NCI-H2227 treated with DMSO at 0.1 percent for 48 hours (cell line): ENCODE results near the gene PSENEN.

ENCODE experiments used
- DNase-seq: peaks from one replicate; lab custom pipeline; 2025; lab: John Stamatoyannopoulos, UW

PSENEN gene, protein sequence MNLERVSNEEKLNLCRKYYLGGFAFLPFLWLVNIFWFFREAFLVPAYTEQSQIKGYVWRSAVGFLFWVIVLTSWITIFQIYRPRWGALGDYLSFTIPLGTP

DNA sequence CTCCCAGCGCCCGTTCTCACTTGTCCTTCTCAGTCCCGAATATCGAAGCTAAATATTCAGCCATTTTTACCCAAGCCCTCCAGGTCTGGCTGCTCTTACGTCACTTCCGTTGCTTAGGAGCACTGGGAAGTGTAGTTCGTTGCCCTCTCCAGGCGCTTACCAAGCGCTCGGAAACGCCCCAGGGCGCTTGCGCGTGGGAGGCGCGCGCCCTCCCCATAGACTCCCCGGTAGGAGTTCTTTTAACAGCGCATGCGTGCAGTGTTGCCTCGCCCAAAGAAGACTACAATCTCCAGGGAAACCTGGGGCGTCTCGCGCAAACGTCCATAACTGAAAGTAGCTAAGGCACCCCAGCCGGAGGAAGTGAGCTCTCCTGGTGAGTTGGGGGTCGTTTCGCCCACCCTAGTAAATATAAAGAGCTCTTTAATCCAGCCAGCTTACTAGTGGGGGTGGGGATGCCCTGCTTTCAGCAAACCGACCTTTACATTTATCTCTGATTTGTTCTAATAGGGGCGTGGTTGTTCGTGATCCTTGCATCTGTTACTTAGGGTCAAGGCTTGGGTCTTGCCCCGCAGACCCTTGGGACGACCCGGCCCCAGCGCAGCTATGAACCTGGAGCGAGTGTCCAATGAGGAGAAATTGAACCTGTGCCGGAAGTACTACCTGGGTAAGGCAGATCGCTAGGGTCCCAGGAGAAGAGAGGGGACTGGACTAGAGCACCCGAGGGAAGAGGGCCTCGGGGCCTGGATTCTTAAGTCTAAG, at the start of gene PSENEN, which contains the start of gene U2AF1L4:
TSS of gene PSENEN (plus strand) at position 324 of the 759 bp plus-strand sequence. CDS start at position 604, 280 bp downstream.
TSS of gene U2AF1L4 (minus strand) at position 91 of the 759 bp plus-strand sequence. CDS start at position 64, 27 bp downstream.
- peak; percentile 100 for DNase-seq

DNA sequence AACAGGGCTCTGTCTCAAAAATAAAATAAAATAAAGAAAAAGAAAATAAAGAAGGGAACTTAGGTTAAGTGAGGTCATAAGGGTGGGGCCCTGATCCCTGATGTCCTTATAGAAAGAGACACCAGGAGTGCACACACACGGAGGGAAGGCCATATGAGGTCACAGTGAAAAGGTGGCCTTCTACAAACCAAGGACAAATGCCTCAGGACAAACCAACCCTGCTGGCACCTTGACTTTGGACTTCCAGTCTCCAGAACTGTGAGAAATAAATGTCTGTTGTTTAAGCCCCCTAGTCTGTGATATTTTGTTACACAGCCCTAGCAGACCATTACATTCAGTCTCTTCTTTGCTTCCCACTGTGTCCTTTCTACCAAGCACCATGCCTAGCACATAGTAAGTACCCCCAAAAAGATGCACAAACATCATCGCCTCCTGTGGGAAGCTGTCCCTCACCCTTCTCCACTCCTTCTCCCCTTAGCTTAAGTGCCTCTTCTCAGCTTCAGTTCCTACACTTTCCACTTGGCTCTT, 49.5 kb upstream of the PSENEN start:
- no peak for DNase-seq

DNA sequence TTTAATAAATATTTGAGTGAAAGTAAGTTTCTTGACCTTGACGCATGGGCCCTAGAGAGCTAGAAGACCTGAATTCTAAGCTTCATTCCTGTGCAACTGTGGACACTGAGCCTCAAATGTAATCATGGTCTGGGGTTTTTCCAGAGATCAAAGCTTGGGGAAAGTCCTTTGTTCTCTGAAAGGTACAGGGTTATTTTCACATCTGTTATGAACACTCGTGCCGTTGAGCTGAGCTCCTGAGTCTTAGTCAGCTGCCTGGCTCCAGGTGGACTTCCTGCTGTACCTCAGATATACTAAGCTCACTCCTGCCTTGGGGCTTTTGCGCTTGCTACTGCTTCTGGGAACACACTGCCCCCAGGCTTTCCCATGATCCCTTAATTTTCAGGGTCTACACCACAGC, 48.6 kb upstream of the PSENEN start:
- DNase-seq: no peak

DNA sequence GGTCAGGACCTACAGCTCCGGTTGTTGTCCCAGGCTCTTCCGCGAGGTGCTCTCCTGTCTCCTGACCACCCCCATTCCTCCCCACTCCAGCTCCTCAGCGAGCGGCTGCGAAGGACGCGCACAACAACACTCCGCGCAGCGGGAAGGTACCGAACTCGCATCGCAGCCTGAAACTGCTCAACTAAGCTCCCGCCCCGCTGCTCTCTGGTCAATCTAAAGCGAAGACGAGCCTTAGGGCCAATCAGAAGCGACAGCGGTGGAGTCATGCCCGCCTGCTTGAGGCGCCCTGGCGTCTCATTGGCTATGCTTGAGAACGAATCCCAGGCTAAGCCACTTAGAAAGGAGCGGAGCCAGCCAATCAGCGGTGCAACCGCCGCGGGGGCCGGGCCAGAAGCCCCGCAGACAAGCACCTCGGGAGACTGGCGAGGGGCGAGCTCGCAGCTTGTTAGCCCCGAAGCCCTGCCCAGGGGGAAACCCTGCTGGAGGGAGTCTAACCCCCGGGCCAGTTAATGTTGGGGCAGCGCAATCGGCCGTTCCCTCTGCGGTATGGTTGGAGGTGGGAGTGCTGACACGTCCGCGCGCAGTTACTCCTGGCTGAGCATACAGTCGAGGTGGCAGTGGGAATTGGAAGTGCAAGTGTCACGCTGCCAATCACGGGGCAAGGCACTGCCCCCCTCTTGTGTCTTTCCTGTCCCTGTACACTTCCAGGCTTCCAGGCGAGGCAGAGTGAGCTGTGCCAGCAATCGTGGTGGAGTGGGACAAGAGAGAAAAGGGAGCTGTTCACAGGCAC, 43.0 kb upstream of the PSENEN start:
- peak; percentile 100 for DNase-seq

DNA sequence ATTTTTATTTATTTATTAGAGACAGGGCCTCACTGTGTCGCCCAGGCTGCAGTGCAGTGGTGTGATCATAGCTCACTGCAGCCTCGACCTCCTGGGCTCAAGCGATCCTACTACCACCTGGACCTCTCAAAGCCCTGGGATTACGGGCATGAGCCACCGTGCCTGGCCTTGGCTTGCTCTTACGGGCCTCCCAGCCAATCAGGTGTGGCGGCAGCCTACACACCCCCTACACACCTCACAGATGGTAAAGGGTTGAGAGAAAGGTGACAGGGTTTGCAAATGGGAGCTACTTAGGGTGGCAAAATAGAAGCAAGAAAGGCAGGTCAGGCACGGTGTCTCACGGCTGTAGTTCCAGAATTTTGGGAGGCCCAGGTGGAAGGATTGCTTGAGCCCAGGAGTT, 42.1 kb upstream of the PSENEN start:
- DNase-seq: no peak

DNA sequence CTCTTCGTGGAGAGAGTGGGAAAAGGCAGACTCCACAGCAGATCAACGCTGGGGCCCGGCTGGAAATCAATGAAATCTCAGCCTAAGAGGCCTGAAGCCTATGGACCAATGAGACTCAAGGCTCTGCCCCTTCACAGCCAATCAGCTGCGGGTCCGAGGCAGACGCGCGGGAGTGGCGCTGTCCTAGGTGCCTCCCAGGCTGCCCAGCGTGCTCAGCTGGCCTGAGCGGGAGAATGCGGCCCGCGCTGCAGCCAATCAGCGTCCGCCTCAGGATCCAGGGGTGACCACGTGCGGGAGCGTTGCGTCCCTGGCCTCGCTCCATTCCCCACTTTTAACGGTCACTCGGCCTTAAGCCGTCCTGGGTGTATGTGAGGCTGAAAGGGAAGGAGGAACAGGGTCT, 41.2 kb upstream of the PSENEN start, which contains the start of gene ZBTB32:
TSS of gene ZBTB32 (plus strand) at position 341 of the 400 bp plus-strand sequence. CDS start 10,069 bp downstream, outside the sequence.
- no peak for DNase-seq

DNA sequence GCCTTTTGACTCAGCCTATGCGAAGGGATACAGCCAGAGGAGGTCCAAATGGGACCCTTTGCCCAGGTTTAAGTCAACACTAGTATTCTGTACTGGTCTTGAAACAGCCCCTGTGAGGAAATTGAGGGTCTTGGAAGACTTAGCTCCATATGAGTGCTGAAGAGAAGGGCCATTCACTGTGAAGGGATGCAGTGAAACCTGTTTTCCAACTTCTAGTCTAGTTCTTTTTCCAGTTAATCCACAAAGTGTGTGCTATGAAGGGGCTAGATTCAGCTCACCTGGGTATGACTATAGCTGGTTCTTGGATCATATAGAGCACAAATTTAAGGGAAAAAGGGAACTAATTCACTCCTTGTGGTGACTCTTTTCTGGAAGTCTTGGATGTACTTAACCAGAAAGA, 37.1 kb upstream of the PSENEN start:
- DNase-seq: no peak

DNA sequence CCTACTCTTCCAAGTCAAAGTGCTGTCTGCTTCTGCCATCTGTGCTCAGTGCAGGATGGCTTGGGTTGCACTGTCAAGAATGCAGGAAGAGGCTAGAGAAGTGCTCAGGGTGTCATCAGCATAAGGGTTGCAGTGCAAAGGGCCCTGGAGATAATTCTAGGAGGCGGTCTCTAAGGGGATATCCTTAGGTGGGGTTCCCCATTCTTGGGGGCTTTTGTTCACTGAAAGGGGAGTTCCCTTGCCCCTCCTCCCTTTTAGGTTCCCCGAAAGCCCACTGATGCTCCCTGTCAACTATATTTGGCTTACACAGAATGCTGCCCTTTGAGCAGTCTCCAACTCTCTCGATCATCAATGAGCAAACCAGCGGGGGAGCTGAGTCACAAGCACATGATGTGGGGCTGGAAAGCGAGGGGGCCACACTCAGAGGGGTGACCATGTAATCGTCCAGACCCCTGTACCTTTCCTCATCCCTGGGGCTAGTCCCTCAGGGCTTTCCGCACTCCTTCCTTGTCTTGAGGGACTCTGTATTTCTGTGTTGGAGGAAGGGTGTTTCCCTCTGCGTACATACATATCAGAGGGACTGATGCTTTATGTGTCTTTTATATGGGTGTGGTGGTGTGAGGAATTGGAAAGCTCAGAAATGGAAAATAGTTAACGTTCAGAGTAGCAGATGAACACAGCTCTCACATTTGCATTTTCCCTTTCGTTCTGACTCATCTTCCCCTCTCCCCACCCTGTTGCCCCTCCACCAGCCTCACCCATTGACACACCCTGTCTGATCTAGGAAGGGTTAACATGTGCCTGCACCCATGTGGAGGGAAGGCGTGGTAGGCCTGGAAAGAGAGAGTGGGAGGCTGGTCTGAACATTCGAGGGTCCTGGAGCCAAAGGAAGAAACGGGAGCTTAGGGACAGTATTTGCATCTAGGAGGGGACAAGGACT, 34.4 kb upstream of the PSENEN start:
- no peak for DNase-seq

DNA sequence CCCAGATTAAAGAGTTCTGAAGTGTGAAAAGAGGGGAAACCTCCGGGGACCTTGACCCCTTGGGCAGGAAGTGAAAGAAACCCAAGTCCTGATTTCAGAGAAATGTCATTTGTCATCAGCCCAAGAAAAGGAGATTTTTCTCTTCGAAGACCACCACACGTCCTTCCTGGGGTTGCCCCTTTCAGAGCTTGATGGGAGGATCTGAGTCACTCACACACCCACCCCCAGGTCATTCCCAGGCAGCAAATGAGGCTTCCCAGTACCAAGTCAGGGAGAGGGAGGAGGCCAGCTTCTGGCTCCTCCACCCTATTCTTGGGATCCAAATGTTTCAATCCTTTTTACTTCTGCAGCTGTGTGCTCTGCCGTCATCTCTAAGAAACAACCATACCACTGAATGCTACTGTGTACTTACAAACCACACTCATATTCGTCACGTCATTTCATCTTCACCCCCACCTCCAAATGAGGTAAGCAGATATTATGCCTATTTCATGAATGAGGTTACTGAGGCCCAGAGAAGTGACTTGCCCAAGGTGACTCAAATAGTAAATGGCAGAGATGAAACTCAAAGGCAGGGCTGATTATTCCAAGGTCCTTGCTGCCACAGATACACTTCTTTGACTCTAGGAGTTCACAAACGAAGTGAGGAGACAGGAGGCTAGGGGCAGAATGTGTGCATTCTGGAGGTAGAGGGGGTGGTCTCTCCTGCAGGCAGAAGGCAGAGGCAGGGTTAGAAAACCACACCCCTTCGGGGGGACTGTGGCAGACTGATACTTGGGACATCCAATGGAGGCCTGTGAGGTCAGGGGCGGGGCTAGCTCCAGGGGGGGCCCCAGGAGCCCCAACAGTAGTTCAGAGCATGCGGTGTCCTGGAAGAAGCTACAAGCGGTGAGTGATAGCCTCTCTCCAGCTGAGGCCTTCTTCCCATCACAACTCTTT, 32.6 kb upstream of the PSENEN start:
- no peak for DNase-seq

DNA sequence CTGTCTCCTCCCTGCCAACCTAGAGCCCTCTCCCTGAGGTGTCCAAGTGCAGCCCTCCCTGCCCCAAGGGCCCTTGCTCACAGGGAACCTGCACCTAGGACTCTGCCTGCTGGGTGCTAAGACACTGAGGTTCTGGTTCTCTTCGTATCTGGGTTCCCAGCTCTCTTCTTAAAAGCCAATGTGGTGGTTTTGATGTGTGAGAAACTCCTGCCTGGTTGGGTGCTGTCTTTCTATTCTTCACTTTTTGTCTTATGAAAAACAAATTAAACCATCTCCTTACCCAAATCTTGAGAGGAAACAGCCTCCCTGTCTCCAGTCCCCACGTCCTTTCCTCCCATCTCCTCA, 32.0 kb upstream of the PSENEN start:
- DNase-seq: no peak

DNA sequence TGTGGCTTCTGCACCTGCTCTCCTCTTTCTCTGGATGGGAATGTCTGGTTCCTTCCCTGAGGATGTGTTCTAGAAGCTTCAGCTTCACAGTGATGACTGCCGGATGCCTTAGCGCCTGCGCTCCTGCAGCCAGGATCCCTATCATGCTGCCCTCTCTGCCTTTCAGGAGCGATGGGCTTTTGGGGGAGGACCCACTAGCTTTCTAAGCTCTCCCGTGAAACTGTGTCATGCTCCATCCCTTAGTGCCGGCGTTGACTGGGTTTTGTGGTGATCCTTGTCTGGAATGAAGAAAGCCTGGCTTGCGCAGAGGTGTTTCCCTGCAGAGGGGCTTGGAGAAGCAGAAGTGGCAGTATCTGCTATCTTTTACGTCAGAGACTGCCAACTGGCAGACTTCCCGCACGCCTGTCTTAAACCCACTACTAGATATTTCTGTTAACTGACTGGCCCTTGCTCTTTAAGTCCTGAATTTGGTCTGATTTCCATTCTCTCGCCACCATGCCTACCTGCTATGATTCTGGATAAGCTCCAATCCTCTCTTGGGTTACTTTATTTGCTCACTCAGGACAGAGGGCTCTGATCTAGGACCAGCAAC, 31.5 kb upstream of the PSENEN start:
- no peak for DNase-seq

DNA sequence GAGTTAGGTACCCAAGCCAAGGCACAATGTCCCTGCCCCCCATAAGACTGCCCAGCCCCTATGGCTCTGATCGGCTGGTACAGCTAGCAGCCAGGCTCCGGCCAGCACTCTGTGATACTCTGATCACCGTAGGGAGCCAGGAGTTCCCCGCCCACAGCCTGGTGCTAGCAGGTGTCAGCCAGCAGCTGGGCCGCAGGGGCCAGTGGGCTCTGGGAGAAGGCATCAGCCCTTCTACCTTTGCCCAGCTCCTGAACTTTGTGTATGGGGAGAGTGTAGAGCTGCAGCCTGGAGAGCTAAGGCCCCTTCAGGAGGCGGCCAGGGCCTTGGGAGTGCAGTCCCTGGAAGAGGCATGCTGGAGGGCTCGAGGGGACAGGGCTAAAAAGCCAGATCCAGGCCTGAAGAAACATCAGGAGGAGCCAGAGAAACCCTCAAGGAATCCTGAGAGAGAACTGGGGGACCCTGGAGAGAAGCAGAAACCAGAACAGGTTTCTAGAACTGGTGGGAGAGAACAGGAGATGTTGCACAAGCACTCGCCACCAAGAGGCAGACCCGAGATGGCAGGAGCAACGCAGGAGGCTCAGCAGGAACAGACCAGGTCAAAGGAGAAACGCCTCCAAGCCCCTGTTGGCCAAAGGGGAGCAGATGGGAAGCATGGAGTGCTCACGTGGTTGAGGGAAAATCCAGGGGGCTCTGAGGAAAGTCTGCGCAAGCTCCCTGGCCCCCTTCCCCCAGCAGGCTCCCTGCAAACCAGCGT, 30.7 kb upstream of the PSENEN start:
- peak; percentile 46 for DNase-seq

DNA sequence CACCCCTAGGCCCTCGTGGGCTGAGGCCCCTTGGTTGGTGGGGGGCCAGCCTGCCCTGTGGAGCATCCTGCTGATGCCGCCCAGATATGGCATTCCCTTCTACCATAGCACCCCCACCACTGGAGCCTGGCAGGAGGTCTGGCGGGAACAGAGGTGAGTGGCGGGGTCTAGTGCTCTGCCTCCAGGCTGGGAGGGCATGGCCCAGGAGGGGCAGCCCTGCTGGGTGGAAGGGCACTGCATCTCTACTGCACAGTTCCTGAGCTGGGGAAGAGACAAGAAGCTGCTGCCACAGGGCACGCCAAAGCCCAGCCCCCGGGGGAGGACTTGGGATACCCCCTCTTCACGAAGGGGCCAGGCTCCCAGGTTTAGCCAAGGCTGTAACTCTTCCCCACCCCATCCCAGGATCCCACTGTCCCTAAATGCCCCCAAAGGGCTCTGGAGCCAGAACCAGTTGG, 30.1 kb upstream of the PSENEN start:
- DNase-seq: no peak

DNA sequence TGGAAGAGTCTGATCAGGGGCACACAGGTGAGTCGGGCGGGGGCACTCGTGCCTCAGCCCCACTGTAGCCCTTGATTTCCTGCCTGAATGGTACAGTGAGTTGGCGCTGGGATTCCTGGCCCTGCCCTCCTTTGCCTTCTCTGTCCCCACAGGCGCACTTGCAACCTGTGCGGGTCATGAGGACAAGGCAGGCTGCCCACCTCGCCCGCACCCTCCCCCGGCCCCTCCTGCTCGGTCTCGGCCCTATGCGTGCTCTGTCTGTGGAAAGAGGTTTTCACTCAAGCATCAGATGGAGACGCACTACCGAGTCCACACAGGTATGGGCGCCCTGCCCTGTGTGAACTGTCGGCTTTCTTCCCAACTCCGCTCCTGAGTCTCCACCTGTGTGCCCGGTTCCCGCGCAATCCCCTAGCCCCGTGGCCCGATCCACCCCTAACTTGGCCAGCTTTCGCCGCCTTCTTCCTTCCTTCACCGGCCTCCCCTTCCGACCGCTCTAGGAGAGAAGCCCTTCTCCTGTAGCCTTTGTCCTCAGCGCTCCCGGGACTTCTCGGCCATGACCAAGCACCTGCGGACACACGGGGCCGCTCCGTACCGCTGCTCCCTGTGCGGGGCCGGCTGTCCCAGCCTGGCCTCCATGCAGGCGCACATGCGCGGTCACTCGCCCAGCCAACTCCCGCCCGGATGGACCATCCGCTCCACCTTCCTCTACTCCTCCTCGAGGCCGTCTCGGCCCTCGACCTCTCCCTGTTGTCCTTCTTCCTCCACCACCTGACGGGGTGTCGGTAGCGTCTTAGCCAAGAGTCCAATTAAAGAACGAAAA, 29.3 kb upstream of the PSENEN start:
- DNase-seq: peak; percentile 92

DNA sequence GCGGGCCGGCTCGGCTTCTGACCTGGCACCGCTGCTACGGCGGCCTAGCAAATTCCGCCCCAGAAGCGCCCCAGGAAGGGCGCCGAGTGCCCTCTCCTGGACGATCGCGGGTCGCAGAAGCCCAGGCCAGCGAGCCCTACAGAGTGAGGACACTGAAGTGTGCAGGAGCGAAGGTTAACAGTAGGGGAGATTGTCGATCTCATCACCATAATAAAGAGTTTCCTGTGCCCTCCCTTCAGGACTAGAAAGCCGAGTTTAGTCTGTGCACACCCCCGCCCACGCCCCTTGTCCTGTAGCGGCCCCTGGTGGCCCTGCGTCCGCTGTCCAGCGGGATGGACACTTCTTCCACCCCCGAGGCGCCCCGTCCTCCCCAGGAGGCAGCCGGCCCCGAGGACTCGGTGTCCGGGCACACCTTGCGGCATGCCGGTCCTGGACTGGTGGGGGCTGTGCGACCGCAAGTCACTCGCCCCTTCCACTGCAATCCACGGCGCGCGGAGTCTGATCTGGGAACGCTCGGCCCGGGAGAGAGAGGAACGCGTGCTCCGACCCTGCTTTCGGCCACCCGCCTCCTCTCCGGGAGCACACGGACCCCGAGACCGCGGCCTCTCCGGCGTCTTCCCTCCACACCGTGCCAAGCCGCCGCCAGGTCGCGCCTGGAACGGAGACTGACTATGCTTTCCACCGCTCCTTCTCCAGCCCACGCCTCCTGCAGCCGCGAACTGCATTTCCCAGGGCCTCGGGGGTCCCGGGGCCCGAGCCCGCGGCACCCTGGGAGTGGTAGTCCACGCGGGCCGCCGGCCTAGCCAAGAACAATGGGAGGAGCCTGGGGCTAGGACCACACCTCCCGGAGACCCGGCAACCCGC, 28.4 kb upstream of the PSENEN start:
- peak; percentile 99 for DNase-seq

DNA sequence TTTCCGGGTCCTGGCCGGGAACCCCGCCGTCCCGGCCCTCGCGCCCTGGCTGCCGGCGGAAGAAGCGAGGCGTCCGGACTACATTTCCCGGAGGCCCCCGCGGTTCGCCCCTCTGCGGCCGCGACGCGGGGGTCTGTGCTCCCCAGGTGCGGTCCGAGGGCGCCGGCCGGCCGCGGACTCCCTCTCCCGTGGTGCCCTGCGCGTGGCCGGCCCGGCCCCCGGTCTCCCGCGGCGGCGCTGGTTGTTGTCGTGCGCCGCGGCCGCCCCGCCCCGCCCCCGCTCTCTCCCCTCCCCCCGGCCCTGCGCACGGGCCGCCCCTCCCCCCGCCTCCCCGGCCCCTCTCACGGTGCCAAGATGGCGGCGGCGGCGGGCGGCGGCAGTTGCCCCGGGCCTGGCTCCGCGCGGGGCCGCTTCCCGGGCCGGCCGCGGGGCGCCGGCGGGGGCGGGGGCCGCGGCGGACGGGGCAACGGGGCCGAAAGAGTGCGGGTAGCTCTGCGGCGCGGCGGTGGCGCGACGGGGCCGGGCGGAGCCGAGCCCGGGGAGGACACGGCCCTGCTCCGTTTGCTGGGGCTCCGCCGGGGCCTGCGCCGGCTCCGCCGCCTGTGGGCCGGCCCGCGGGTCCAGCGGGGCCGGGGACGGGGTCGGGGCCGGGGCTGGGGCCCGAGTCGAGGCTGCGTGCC, 27.6 kb upstream of the PSENEN start, which contains the start of gene KMT2B:
TSS of gene KMT2B (plus strand) at position 339 of the 680 bp plus-strand sequence. CDS start at position 355, 16 bp downstream.
- peak; percentile 100 for DNase-seq
